Kidney epithelial cell (primary cell): Measurements from ENCODE around the gene MAN1C1. TPM values are rescaled to one million over a fixed set of nuclear protein-coding genes. Genes with fewer than 3 reads are reported as not detected.
"Not testable (repeated sequence)": the region's sequence is repeated elsewhere in the genome, so short reads cannot be mapped to it uniquely, and the experiment has no call there.

Experiments
- DNase-seq: peaks from one replicate; pipeline ENCODE4 v3.0.0-alpha.2; 2010; ENCODE audit warnings: low read depth
- H3K27me3 ChIP-seq: 2 replicates; pipeline ENCODE4 v1.6.0; 2011; ENCODE audit warnings: low read length; ENCODE audit not compliant: control insufficient read depth, insufficient read depth
- H3K36me3 ChIP-seq: 2 replicates; pipeline ENCODE4 v1.5.1; 2011; ENCODE audit warnings: low read length; ENCODE audit not compliant: control insufficient read depth, insufficient read depth
- H3K4me3 ChIP-seq: 2 replicates; pipeline ENCODE4 v1.5.1; 2011; ENCODE audit warnings: low read depth, mild to moderate bottlenecking, control low read depth, low read length
- CTCF ChIP-seq: IDR thresholded peaks from 2 replicates; pipeline ENCODE4 v1.5.1; 2011; ENCODE audit warnings: mild to moderate bottlenecking, moderate library complexity, low read length, control low read depth, inconsistent platforms; ENCODE audit not compliant: insufficient read depth, poor library complexity, severe bottlenecking
- total RNA-seq: library from RNA; depleted of rRNA; stranded (reverse); fragments of >200 nt; gene quantifications from 2 replicates; pipeline ENCODE4 v1.2.3, GENCODE V29; 2015

Gene MAN1C1
- total RNA-seq, 1 donor from 2014 or later, result 1.4 TPM

- no peak for DNase-seq
- H3K27me3 ChIP-seq, result peaks cover 5% of the 10 kb centered on the region
- no peaks in the 10 kb centered on the region for H3K36me3 ChIP-seq
- no peak for TF ChIP-seq CTCF
- H3K4me3 ChIP-seq, result no peak overlapping the region
These were observed 26.3 kb upstream of the MAN1C1 start for GRCh38 chr1:25590096-25590824.

GRCh38 chr1:25593861-25594260 is 22.7 kb upstream of the MAN1C1 start:
- Histone ChIP-seq H3K27me3 (peaks cover 5% of the 10 kb centered on the region), H3K4me3 (no peak overlapping the region), H3K36me3 (no peaks in the 10 kb centered on the region)
- no peak for TF ChIP-seq CTCF
- no peak for DNase-seq

GRCh38 chr1:25594971-25595370 is 21.6 kb upstream of the MAN1C1 start:
- Histone ChIP-seq H3K27me3 (peaks cover 5% of the 10 kb centered on the region), H3K4me3 (no peak overlapping the region), H3K36me3 (no peaks in the 10 kb centered on the region)
- no peak for TF ChIP-seq CTCF
- no peak for DNase-seq

- H3K27me3 ChIP-seq, H3K36me3 ChIP-seq, H3K4me3 ChIP-seq, DNase-seq: not testable (repeated sequence)
These were observed 19.9 kb upstream of the MAN1C1 start for GRCh38 chr1:25596641-25597040.

GRCh38 chr1:25598879-25599278 is 17.7 kb upstream of the MAN1C1 start:
- DNase-seq, result no peak
- H3K36me3 ChIP-seq, result no peaks in the 10 kb centered on the region
- H3K27me3 ChIP-seq, result peaks cover 10% of the 10 kb centered on the region
- H3K4me3 ChIP-seq, result no peak overlapping the region
- no peak for TF ChIP-seq CTCF

GRCh38 chr1:25599969-25600610 is 16.5 kb upstream of the MAN1C1 start:
- no peaks in the 10 kb centered on the region for H3K36me3 ChIP-seq
- peaks cover 7% of the 10 kb centered on the region for H3K27me3 ChIP-seq
- DNase-seq, result no peak
- no peak overlapping the region for H3K4me3 ChIP-seq
- TF ChIP-seq CTCF, result no peak

- H3K4me3 ChIP-seq, DNase-seq, H3K36me3 ChIP-seq, H3K27me3 ChIP-seq: not testable (repeated sequence)
These were observed 15.5 kb upstream of the MAN1C1 start for GRCh38 chr1:25600971-25601699.

GRCh38 chr1:25603779-25604538 is 12.6 kb upstream of the MAN1C1 start:
- not testable (repeated sequence) for H3K27me3 ChIP-seq

More at GRCh38 chr1:25603779-25604538, 12.6 kb upstream of the MAN1C1 start:
- H3K4me3 ChIP-seq, H3K36me3 ChIP-seq, DNase-seq: not testable (repeated sequence)
